Adrenal gland (tissue), 12 donors: Measurements from ENCODE around the gene TEAD1. TPM values are rescaled to one million over a fixed set of nuclear protein-coding genes. Genes with fewer than 3 reads are reported as not detected.

Experiments used
- DNase-seq, 7 donors: peaks; one replicate each; pipeline ENCODE4 v3.0.0-alpha.2; 2019 to 2020
- H3K27ac ChIP-seq, 5 donors: fragments of 200-600 bp; sonication (generic) in 4 of 5; 1 replicate in 3 of 5; 2 replicates in 2 of 5; pipeline versions ENCODE4 v1.5.1 to v1.8.0; 2016 to 2020; ENCODE audit warnings: mild to moderate bottlenecking in 1 of 5
- H3K27me3 ChIP-seq: fragments of 200-600 bp; 2 replicates; pipeline ENCODE4 v1.8.0; 2021
- H3K36me3 ChIP-seq, 2 donors: fragments of 200-600 bp; replicated peaks in 1 of 2; 1 replicate in 1 of 2; 2 replicates in 1 of 2; pipeline versions ENCODE4 v1.5.1 to v1.8.0; 2018 to 2022
- H3K4me1 ChIP-seq, 2 donors: fragments of 200-600 bp; replicated peaks in 1 of 2; 1 replicate in 1 of 2; 2 replicates in 1 of 2; pipeline versions ENCODE4 v1.5.1 to v1.8.0; 2018 to 2021
- H3K4me3 ChIP-seq, 4 donors: fragments of 200-600 bp; sonication (generic) in 3 of 4; one replicate each; pipeline ENCODE4 v1.5.1; 2016 to 2018
- H3K9me3 ChIP-seq, 3 donors: fragments of 200-600 bp; sonication (generic) in 1 of 3; replicated peaks in 1 of 3; 1 replicate in 2 of 3; 2 replicates in 1 of 3; pipeline versions ENCODE4 v1.5.1 to v1.8.0; 2016 to 2021
- POLR2A ChIP-seq, 2 donors: fragments of 450-650 bp; IDR thresholded peaks; one replicate each; pipeline ENCODE4 v1.6.1; 2017; ENCODE audit warnings: antibody characterized with exemption in 2 of 2, mild to moderate bottlenecking in 2 of 2, moderate library complexity in 1 of 2
- WGBS, 4 donors: extraction: QIAGEN DNeasy Blood & Tissue Kit in 2 of 4; methylation state at CpG; one replicate each; pipeline versions ENCODE4 v1.1.5 to v1.1.7; 2013 to 2017; 5-methylcytosine and 5-hydroxymethylcytosine counted together
- intact Hi-C, 2 donors: fragments of 100-400 bp; cut with DNase I; formaldehyde crosslinking; loops; one replicate each; pipeline versions ENCODE4 v1.14.1 to v1.15.0; 2022 to 2023
- polyA plus RNA-seq, 3 donors: library from polyadenylated mRNA; stranded (reverse); fragments of 200-250 nt in 2 of 3; fragments of 350-450 nt in 1 of 3; fragmentation: Illumina TruSeq in 1 of 3; extraction: RNeasy Lipid Tissue Mini Kit (QIAGEN cat#74804) in 1 of 3; gene quantifications; one replicate each; pipeline ENCODE4 v1.2.3, GENCODE V29; 2013 to 2014
- total RNA-seq, 9 donors: library from RNA; depleted of rRNA in 4 of 9; stranded (reverse); fragments of >200 nt in 4 of 9; fragments of 120-200 nt in 1 of 9; fragmentation: NEBNext Ultra II Directional in 1 of 9; extraction: Animal tissue kit (Norgen Biotek cat#: 25700) in 1 of 9; gene quantifications; one replicate each; pipeline versions ENCODE4 v1.1.0 to v1.2.4, GENCODE V29; 2013 to 2023
- TF ChIP-seq, protein P1 (sequence below), 6 experiments: fragments of 450-650 bp in 4 of 6; fragments of 200-600 bp in 2 of 6; sonication (generic) in 1 of 6; IDR thresholded peaks; 1 replicate in 5 of 6; 2 replicates in 1 of 6; pipeline versions ENCODE4 v1.5.1 to v1.8.0; 2016 to 2021; ENCODE audit warnings: antibody characterized with exemption in 6 of 6, mild to moderate bottlenecking in 2 of 6, moderate library complexity in 1 of 6
- donor health status: healthy with polysubstance abuse.
- donor health status: Bipolar disorder and iron deficiency.
- donor health status: DM: yes; HTN: yes; CAD: no.
- donor health status: DM: no; HTN: no; CAD: no.
- donor health status: DM: no; HTN: no; CAD: no.
- donor health status: DM: yes; HTN: yes; CAD: no.

TEAD1 gene
- total and polyA plus RNA-seq, 12 donors: 3.9 to 49.9 (median 35.1) TPM

DNA sequence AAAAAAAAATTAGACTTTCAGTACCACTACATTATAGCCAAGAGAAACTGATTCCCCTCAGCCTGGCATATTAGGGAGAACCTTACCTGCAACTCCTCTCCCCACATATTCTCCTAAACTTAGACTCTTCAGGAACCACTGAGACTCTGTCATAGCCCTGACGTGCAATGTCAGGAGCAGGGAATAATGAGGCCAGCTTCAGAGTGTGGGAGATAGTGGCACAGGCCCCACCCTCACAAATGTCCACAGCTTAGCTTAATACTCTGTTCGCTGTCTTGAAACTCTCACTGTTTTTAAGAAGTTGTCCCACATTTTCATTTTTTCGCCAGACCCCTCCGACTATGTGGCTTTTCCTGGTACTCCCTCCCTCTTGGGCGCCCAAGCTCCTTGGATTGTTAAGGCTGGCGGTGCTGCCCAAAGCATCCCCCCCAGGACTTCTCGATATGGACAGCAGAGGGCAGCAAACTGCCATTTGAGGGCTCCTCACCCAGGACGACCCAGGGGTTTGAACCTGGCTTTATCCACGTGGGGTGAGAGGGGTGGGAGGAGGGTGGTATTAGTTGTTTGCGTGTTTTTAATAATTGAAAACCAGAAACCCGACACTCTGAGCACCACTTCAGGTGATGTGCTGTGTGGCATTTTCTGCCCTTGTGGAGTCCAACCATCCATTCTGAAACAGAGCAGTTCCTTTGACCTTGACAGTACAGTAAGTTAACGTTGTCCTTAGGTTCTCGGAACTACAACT, 289.7 kb downstream of the TEAD1 start:
- peaks cover 4% of the 10 kb centered on the region for H3K27me3 ChIP-seq
- H3K27ac ChIP-seq: no peak overlapping the region
- H3K9me3 ChIP-seq: no peaks in the 10 kb centered on the region
- no peaks in the 10 kb centered on the region for H3K36me3 ChIP-seq
- TF ChIP-seq POLR2A (IDR thresholded peaks at IDR 0.05): no peak
- TF ChIP-seq, protein P1, sequence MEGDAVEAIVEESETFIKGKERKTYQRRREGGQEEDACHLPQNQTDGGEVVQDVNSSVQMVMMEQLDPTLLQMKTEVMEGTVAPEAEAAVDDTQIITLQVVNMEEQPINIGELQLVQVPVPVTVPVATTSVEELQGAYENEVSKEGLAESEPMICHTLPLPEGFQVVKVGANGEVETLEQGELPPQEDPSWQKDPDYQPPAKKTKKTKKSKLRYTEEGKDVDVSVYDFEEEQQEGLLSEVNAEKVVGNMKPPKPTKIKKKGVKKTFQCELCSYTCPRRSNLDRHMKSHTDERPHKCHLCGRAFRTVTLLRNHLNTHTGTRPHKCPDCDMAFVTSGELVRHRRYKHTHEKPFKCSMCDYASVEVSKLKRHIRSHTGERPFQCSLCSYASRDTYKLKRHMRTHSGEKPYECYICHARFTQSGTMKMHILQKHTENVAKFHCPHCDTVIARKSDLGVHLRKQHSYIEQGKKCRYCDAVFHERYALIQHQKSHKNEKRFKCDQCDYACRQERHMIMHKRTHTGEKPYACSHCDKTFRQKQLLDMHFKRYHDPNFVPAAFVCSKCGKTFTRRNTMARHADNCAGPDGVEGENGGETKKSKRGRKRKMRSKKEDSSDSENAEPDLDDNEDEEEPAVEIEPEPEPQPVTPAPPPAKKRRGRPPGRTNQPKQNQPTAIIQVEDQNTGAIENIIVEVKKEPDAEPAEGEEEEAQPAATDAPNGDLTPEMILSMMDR (IDR thresholded peaks at IDR 0.05): peak; percentile 68 to 87 (median 83)
- 7 to 11% (median 10%) methylated on average over 12 to 13 of the region's 13 CpGs for WGBS, 4 donors
- intact Hi-C loops: loop anchor here in 1 of 2 donors (10.0 kb wide), 1 partner anchor 221 kb away; no protein-coding TSS in a partner anchor
- no peaks in the 10 kb centered on the region for H3K4me1 ChIP-seq
- no peak overlapping the region for H3K4me3 ChIP-seq
- DNase-seq: peak; percentile 58 to 80 (median 68)

DNA sequence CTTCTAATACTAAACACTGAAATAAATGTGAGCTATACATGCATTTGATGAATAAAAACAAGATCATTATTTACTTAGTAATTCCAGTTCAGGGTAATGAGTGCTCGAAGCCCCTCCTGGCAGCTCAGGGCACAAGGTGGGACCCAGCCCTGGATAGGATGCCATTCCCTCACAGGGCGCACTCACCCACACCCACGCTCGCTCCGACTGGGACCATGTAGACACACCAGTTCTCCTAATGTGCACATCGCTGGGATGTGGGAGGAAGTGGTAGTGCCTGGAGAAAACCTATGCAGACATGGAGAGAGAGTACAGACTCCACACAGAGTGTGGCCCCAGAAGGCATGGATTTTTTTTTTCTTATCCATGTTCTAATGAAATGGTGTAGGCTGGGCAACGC, 290.4 kb downstream of the TEAD1 start:
- no peak for DNase-seq
- 80 to 90% (median 85%) methylated on average over 7 of the region's 7 CpGs for WGBS, 4 donors
- peaks cover 4% of the 10 kb centered on the region for H3K27me3 ChIP-seq
- no peak overlapping the region for H3K4me3 ChIP-seq
- no peak for TF ChIP-seq POLR2A (IDR thresholded peaks at IDR 0.05)
- TF ChIP-seq, protein P1 (IDR thresholded peaks at IDR 0.05): no peak
- H3K9me3 ChIP-seq: no peaks in the 10 kb centered on the region
- intact Hi-C loops: loop anchor here (5.0 to 10.0 kb wide), 3 partner anchors 218 to 508 kb away; no protein-coding TSS in a partner anchor
- no peak overlapping the region for H3K27ac ChIP-seq
- H3K36me3 ChIP-seq: no peaks in the 10 kb centered on the region
- no peaks in the 10 kb centered on the region for H3K4me1 ChIP-seq

DNA sequence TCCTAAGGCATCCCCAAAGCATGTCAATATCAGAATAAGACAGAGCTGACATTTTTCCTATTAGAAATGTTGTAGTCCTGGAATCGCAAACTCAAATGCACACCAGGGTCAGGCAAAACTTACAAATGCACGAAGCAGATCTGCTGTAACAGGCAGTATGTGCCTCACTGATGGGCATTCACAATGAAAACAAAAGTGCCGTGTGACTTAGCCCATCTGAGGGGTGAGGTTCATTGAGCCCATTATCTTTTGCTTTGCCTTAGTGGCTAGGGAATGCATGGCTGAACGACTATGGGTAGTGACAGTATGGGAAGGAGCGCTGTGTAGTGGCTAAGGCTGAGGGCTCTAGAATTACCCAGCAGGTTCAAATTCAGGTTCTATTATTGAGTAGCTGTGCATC, 291.8 kb downstream of the TEAD1 start:
- H3K27me3 ChIP-seq: peaks cover 4% of the 10 kb centered on the region
- intact Hi-C loops: loop anchor here (5.0 to 10.0 kb wide), 3 partner anchors 216 to 506 kb away; no protein-coding TSS in a partner anchor
- H3K4me1 ChIP-seq: no peaks in the 10 kb centered on the region
- DNase-seq: no peak
- no peaks in the 10 kb centered on the region for H3K36me3 ChIP-seq
- H3K27ac ChIP-seq: no peak overlapping the region
- 81 to 87% (median 83%) methylated on average over 5 of the region's 5 CpGs for whole genome bisulfite sequencing, 4 donors
- TF ChIP-seq POLR2A (IDR thresholded peaks at IDR 0.05): no peak
- TF ChIP-seq, protein P1 (IDR thresholded peaks at IDR 0.05): no peak
- no peak overlapping the region for H3K4me3 ChIP-seq
- H3K9me3 ChIP-seq: no peaks in the 10 kb centered on the region

DNA sequence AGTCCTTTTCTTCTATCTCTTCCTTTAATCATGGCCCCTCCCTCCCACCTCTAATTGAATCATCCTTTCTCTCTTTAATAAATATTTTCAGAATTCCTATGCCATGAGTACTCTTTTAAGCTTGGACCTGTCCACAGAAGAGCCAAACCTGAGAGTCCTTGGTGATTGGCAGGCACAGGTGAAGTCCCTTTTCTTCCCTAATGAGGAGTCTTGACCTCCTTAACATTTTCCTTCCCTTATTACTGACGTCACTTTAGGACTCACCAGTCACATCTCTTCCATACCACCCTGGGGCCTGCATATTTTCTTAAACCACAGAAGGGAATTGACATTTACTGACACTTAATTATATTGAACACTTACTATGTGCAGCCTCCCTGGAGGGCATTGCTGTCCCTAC, 293.9 kb downstream of the TEAD1 start:
- DNase-seq: no peak
- peaks cover under 1% of the 10 kb centered on the region for H3K27me3 ChIP-seq
- H3K27ac ChIP-seq: no peak overlapping the region
- no peak for TF ChIP-seq POLR2A (IDR thresholded peaks at IDR 0.05)
- TF ChIP-seq, protein P1 (IDR thresholded peaks at IDR 0.05): no peak
- no peaks in the 10 kb centered on the region for H3K9me3 ChIP-seq
- no peak overlapping the region for H3K4me3 ChIP-seq
- H3K4me1 ChIP-seq: no peaks in the 10 kb centered on the region
- no peaks in the 10 kb centered on the region for H3K36me3 ChIP-seq
- 70 to 79% (median 76%) methylated on average over 1 of the region's 1 CpG for WGBS, 4 donors
- intact Hi-C loops: loop anchor here (5.0 to 10.0 kb wide), 3 partner anchors 214 to 504 kb away; no protein-coding TSS in a partner anchor
